ENCODE results near the gene GABPB2.

The GABPB2 gene

DNA sequence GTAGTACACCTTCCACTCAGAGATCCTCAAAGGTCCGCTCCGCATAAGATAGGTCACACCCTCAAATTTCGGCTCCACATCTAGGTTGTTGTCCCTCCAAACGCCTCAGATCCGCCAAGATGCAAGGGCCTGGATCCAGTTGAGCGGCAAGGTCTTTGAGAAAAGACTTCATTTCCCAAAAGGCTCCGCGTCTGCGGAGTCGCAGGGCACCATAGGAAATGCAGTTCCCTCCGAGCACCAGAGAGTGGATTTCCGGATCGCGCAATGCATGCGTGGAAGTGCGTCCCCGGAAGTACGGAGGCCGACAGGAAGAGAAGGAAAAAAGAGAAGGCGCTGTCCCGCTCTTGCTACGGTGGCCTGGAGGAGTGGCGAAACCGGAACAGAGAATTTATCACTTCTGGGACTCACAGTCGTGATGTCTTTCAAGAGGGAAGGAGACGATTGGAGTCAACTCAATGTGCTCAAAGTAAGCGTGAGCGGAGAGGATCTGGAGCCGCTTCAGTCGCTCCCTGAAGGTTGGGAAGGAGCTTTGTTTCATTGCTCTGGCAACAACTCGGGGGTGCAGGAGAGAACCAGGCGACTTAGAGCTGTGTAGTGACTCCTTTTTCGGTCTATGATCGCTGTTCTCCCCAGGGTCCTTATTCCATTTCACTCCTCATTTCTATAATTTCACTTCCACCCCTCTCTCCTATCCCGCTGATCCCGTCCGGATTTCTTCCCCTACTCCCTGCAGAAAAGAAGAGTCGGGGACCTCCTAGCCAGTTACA is 95.4 kb downstream of the GABPB2 start, which contains the start of the genes LYSMD1 and SCNM1 (continued):
- TF ChIP-seq ZNF560 (tag by site-specific recombination; IDR thresholded peaks at IDR 0.05; ENCODE audit: borderline replicate concordance), result no peak
- no peak for TF ChIP-seq ZNF521 (tag by site-specific recombination; IDR thresholded peaks at IDR 0.05)
- TF ChIP-seq ZNF324 (tag by site-specific recombination; IDR thresholded peaks at IDR 0.05), result 0 out of 2 replicates have a peak, but pooled peaks have one; percentile 3
- TF ChIP-seq REST (tag by site-specific recombination; IDR thresholded peaks at IDR 0.05), result peak; percentile 91
- no peak for TF ChIP-seq ZNF404 (tag by site-specific recombination; IDR thresholded peaks at IDR 0.05)
- TF ChIP-seq, protein P1, sequence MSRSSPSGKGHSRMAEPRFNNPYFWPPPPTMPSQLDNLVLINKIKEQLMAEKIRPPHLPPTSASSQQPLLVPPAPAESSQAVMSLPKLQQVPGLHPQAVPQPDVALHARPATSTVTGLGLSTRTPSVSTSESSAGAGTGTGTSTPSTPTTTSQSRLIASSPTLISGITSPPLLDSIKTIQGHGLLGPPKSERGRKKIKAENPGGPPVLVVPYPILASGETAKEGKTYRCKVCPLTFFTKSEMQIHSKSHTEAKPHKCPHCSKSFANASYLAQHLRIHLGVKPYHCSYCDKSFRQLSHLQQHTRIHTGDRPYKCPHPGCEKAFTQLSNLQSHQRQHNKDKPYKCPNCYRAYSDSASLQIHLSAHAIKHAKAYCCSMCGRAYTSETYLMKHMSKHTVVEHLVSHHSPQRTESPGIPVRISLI (tag by site-specific recombination; IDR thresholded peaks at IDR 0.05), result peak; percentile 98
- TF ChIP-seq ZNF394 (tag by site-specific recombination; IDR thresholded peaks at IDR 0.05; ENCODE audit: borderline replicate concordance), result 0 out of 2 replicates have a peak, but pooled peaks have one; percentile 68
- no peak for TF ChIP-seq KLF17 (tag by site-specific recombination; IDR thresholded peaks at IDR 0.05)
- TF ChIP-seq ZNF529 (tag by site-specific recombination; IDR thresholded peaks at IDR 0.05; ENCODE audit: insufficient replicate concordance), result no peak
- peak; percentile 95 for TF ChIP-seq ZNF335 (tag by site-specific recombination; conservative IDR thresholded peaks at IDR 0.05)
- TF ChIP-seq SCRT1 (tag by site-specific recombination; IDR thresholded peaks at IDR 0.05; ENCODE audit: borderline replicate concordance), result no peak
- peak; percentile 38 for TF ChIP-seq ZBTB8A (tag by site-specific recombination; IDR thresholded peaks at IDR 0.05)
- peak; percentile 85 for TF ChIP-seq ZNF580 (tag by site-specific recombination; IDR thresholded peaks at IDR 0.05)
- TF ChIP-seq ZNF530 (tag by site-specific recombination; IDR thresholded peaks at IDR 0.05; ENCODE audit: low read depth), result no peak
- no peak for TF ChIP-seq ZNF555 (tag by site-specific recombination; conservative IDR thresholded peaks at IDR 0.05)
- TF ChIP-seq ZBTB21 (tag by site-specific recombination; IDR thresholded peaks at IDR 0.05), result peak; percentile 67; the same call in 1 of the 2 replicates
- peak; percentile 93 for TF ChIP-seq IKZF3 (tag by site-specific recombination; IDR thresholded peaks at IDR 0.05)
- TF ChIP-seq ZNF133 (tag by site-specific recombination; IDR thresholded peaks at IDR 0.05), result no peak
- TF ChIP-seq ZNF138 (tag by site-specific recombination; IDR thresholded peaks at IDR 0.05; ENCODE audit: borderline replicate concordance), result no peak
- TF ChIP-seq SP7 (tag by site-specific recombination; IDR thresholded peaks at IDR 0.05), result 0 out of 2 replicates have a peak, but pooled peaks have one; percentile 23
- no peak for TF ChIP-seq ZNF292 (tag by site-specific recombination; IDR thresholded peaks at IDR 0.05; ENCODE audit: borderline replicate concordance, low read depth)
- TF ChIP-seq ZNF704 (tag by site-specific recombination; IDR thresholded peaks at IDR 0.05), result no peak
- no peak for TF ChIP-seq GLIS2 (tag by site-specific recombination; IDR thresholded peaks at IDR 0.05)
- TF ChIP-seq ZNF184 (tag by site-specific recombination; IDR thresholded peaks at IDR 0.05), result no peak
- peak; percentile 54; the same call in 1 of the 2 replicates for TF ChIP-seq TCF7L2 (IDR thresholded peaks at IDR 0.05; ENCODE audit: borderline replicate concordance, low read depth, low read length)
- TF ChIP-seq ZSCAN5A (tag by site-specific recombination; IDR thresholded peaks at IDR 0.05), result no peak
- TF ChIP-seq BCL11A (tag by site-specific recombination; IDR thresholded peaks at IDR 0.05; ENCODE audit: low read depth), result no peak; the same call in 1 of the 2 replicates
- TF ChIP-seq ZFP37 (tag by site-specific recombination; IDR thresholded peaks at IDR 0.05), result 0 out of 2 replicates have a peak, but pooled peaks have one; percentile 38

Data from HEK293 (cell line).